ENCODE measurements around the gene IL7R. TPM values are rescaled to one million over a fixed set of nuclear protein-coding genes. Genes with fewer than 3 reads are reported as not detected.
"Not testable (repeated sequence)": the region's sequence is repeated elsewhere in the genome, so short reads cannot be mapped to it uniquely, and the experiment has no call there.

Gene IL7R
- total RNA-seq, 1 experiment from 2014 or later = 0.98 TPM

DNA sequence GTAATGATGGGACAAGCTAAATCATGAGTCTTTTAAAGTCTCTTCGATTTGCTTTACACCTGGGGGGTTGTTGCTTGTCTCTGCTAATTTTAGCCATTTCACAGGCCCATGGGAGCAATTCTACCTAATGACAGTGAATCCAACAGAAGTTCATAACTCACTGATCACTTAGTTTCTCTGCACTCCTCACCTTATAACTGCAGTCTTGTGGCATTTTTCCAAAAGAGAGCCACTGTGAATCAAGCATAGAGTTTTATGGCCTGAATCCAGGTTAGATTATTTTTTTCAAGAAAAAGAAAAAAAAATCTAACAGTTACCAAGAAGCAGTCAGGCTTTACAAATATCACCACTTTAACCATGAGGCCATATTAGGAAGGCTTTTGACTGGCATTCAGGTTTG is 1.5 kb upstream of the IL7R start:
- no TSS peak for BruUV-seq (replicated peaks)
- Histone ChIP-seq H3K36me3 (ENCODE audit: control insufficient read depth in 1 of 2, insufficient read depth in 2 of 2, low read length in 2 of 2) (no peaks in the 10 kb centered on the region), H3K27me3 (ENCODE audit: insufficient read depth, low read length) (peaks cover 5% of the 10 kb centered on the region; the same call in 1 of the 2 replicates), H3K9ac (ENCODE audit: low read length) (no peak overlapping the region), H2AFZ (ENCODE audit: low read depth, low read length, poor library complexity, severe bottlenecking) (no peak overlapping the region), H3K9me3 (ENCODE audit: control insufficient read depth in 1 of 2, insufficient read depth in 1 of 2, low read depth in 1 of 2, low read length in 2 of 2) (no peaks in the 10 kb centered on the region), H3K4me3 (replicated peaks in 1 of 2; ENCODE audit: low read depth in 1 of 2, low read length in 2 of 2) (no peak overlapping the region), H3K79me2 (ENCODE audit: insufficient read depth, low read length) (no peaks in the 10 kb centered on the region), H4K20me1 (ENCODE audit: insufficient read depth) (no peaks in the 10 kb centered on the region), H3K9me2 (ENCODE audit: insufficient read depth) (no peaks in the 10 kb centered on the region), H3K27ac (ENCODE audit: low read depth, low read length) (no peak overlapping the region), H3K4me1 (ENCODE audit: control insufficient read depth in 1 of 2, insufficient read depth in 2 of 2, low read length in 2 of 2) (peaks cover 0 to 23% of the 10 kb centered on the region in 2 experiments; a peak in 2 of 4 replicates), H3K4me2 (ENCODE audit: low read length) (no peak overlapping the region)
- intact Hi-C loops (cut with micrococcal nuclease) = no loop called here
- ChIA-PET RAD21 (ENCODE audit: low non-redundant PET in 1 of 2, low total read pairs in 2 of 2, uncharacterized antibody in 2 of 2, unreplicated experiment in 2 of 2) (no interaction called here), POLR2A (no interaction called here), CTCF (no interaction called here)
- no peak for DNase-seq (ENCODE audit: low read depth, low spot score)
- TF ChIP-seq RAD21 (IDR thresholded peaks at IDR 0.05; ENCODE audit: low read depth) = no peak
- no peak for TF ChIP-seq ZNF274 (IDR thresholded peaks at IDR 0.05; ENCODE audit: low read depth, low read length)
- no peak for TF ChIP-seq EZH2 (IDR thresholded peaks at IDR 0.05)
- no peak for TF ChIP-seq JUND (IDR thresholded peaks at IDR 0.05)
- TF ChIP-seq EZH2phosphoT487 (IDR thresholded peaks at IDR 0.05; ENCODE audit: borderline replicate concordance) = no peak
- TF ChIP-seq SIN3A (IDR thresholded peaks at IDR 0.05; ENCODE audit: low read depth) = no peak
- TF ChIP-seq, protein P1, sequence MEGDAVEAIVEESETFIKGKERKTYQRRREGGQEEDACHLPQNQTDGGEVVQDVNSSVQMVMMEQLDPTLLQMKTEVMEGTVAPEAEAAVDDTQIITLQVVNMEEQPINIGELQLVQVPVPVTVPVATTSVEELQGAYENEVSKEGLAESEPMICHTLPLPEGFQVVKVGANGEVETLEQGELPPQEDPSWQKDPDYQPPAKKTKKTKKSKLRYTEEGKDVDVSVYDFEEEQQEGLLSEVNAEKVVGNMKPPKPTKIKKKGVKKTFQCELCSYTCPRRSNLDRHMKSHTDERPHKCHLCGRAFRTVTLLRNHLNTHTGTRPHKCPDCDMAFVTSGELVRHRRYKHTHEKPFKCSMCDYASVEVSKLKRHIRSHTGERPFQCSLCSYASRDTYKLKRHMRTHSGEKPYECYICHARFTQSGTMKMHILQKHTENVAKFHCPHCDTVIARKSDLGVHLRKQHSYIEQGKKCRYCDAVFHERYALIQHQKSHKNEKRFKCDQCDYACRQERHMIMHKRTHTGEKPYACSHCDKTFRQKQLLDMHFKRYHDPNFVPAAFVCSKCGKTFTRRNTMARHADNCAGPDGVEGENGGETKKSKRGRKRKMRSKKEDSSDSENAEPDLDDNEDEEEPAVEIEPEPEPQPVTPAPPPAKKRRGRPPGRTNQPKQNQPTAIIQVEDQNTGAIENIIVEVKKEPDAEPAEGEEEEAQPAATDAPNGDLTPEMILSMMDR (IDR thresholded peaks at IDR 0.05 in 2 of 3, conservative IDR thresholded peaks at IDR 0.05 in 1 of 3; ENCODE audit: borderline replicate concordance in 1 of 3, insufficient read depth in 1 of 3, low read depth in 2 of 3, low read length in 2 of 3) = no peak
- no peak for TF ChIP-seq CBX3 (IDR thresholded peaks at IDR 0.05; ENCODE audit: low read depth)
- TF ChIP-seq POLR2A (IDR thresholded peaks at IDR 0.05; ENCODE audit: borderline replicate concordance, extremely low read depth, insufficient read depth, insufficient read length) = no peak
- TF ChIP-seq CEBPB (IDR thresholded peaks at IDR 0.05; ENCODE audit: low read depth) = no peak
- no peak for TF ChIP-seq MAX (IDR thresholded peaks at IDR 0.05)
- TF ChIP-seq POLR2AphosphoS5 (IDR thresholded peaks at IDR 0.05; ENCODE audit: low read depth, low read length) = no peak
- TF ChIP-seq SP1 (IDR thresholded peaks at IDR 0.05; ENCODE audit: low read depth) = no peak
- TF ChIP-seq, protein P2, sequence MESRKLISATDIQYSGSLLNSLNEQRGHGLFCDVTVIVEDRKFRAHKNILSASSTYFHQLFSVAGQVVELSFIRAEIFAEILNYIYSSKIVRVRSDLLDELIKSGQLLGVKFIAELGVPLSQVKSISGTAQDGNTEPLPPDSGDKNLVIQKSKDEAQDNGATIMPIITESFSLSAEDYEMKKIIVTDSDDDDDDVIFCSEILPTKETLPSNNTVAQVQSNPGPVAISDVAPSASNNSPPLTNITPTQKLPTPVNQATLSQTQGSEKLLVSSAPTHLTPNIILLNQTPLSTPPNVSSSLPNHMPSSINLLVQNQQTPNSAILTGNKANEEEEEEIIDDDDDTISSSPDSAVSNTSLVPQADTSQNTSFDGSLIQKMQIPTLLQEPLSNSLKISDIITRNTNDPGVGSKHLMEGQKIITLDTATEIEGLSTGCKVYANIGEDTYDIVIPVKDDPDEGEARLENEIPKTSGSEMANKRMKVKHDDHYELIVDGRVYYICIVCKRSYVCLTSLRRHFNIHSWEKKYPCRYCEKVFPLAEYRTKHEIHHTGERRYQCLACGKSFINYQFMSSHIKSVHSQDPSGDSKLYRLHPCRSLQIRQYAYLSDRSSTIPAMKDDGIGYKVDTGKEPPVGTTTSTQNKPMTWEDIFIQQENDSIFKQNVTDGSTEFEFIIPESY (IDR thresholded peaks at IDR 0.05; ENCODE audit: extremely low read depth, insufficient replicate concordance, low read length) = no peak
- no peak for ATAC-seq

GRCh38 chr5:35856186-35856764 is 416 bp upstream of the IL7R start:
- H3K4me1 ChIP-seq (ENCODE audit: control insufficient read depth in 1 of 2, insufficient read depth in 2 of 2, low read length in 2 of 2) = peaks cover 0 to 23% of the 10 kb centered on the region in 2 experiments; a peak in 2 of 4 replicates
- H4K20me1 ChIP-seq (ENCODE audit: insufficient read depth); H3K36me3 ChIP-seq (ENCODE audit: control insufficient read depth in 1 of 2, insufficient read depth in 2 of 2, low read length in 2 of 2); H3K9me2 ChIP-seq (ENCODE audit: insufficient read depth); H3K4me3 ChIP-seq (replicated peaks in 1 of 2; ENCODE audit: low read depth in 1 of 2, low read length in 2 of 2); RAD21 ChIA-PET (ENCODE audit: low non-redundant PET in 1 of 2, low total read pairs in 2 of 2, uncharacterized antibody in 2 of 2, unreplicated experiment in 2 of 2); CTCF ChIA-PET; BruUV-seq (replicated peaks); H3K27ac ChIP-seq (ENCODE audit: low read depth, low read length); DNase-seq (ENCODE audit: low read depth, low spot score); H3K9me3 ChIP-seq (ENCODE audit: control insufficient read depth in 1 of 2, insufficient read depth in 1 of 2, low read depth in 1 of 2, low read length in 2 of 2); intact Hi-C loops (cut with micrococcal nuclease); H3K27me3 ChIP-seq (ENCODE audit: insufficient read depth, low read length); POLR2A ChIA-PET; H3K79me2 ChIP-seq (ENCODE audit: insufficient read depth, low read length); H3K4me2 ChIP-seq (ENCODE audit: low read length); H2AFZ ChIP-seq (ENCODE audit: low read depth, low read length, poor library complexity, severe bottlenecking); ATAC-seq; H3K9ac ChIP-seq (ENCODE audit: low read length): not testable (repeated sequence)

Measured in HCT116 (cell line).